ENCODE measurements around the gene TNS3. TPM values are rescaled to one million over a fixed set of nuclear protein-coding genes. Genes with fewer than 3 reads are reported as not detected.
A peak's percentile ranks its signal among the peaks of the same experiment; 100 is the strongest.

Gene TNS3
- total RNA-seq, 1 donor from 2014 or later, result 47.2 TPM

GRCh38 chr7:47358357-47358756 is 223.6 kb downstream of the TNS3 start:
- ATAC-seq, result no peak

GRCh38 chr7:47357863-47358262 is 224.0 kb downstream of the TNS3 start:
- no peak for ATAC-seq
- DNase-seq (ENCODE audit: low spot score), result no peak

More at GRCh38 chr7:47358357-47358756, 223.6 kb downstream of the TNS3 start:
- peak; percentile 33 for DNase-seq (ENCODE audit: low spot score)

GRCh38 chr7:47357361-47357760 is 224.6 kb downstream of the TNS3 start:
- DNase-seq (ENCODE audit: low spot score) (peak; percentile 27), ATAC-seq (peak; percentile 49)

GRCh38 chr7:47356261-47356660 is 225.7 kb downstream of the TNS3 start:
- ATAC-seq, result no peak
- no peak for DNase-seq (ENCODE audit: low spot score)

- DNase-seq (ENCODE audit: low spot score), result peak; percentile 24
Observed at GRCh38 chr7:47355684-47356083, 226.2 kb downstream of the TNS3 start.

GRCh38 chr7:47354831-47355541 is 226.9 kb downstream of the TNS3 start:
- DNase-seq (ENCODE audit: low spot score), result peak; percentile 40

More at GRCh38 chr7:47355684-47356083, 226.2 kb downstream of the TNS3 start:
- no peak for ATAC-seq

GRCh38 chr7:47354071-47354470 is 227.8 kb downstream of the TNS3 start:
- peak; percentile 27 for DNase-seq (ENCODE audit: low spot score)
- no peak for ATAC-seq

More at GRCh38 chr7:47354831-47355541, 226.9 kb downstream of the TNS3 start:
- no peak for ATAC-seq

GRCh38 chr7:47352394-47352968 is 229.4 kb downstream of the TNS3 start:
- DNase-seq (ENCODE audit: low spot score) (peak; percentile 35), ATAC-seq (no peak)

GRCh38 chr7:47351233-47352154 is 230.4 kb downstream of the TNS3 start:
- ATAC-seq (no peak), DNase-seq (ENCODE audit: low spot score) (peak; percentile 22)

GRCh38 chr7:47350425-47350824 is 231.5 kb downstream of the TNS3 start:
- DNase-seq (ENCODE audit: low spot score) (no peak), ATAC-seq (no peak)

- DNase-seq (ENCODE audit: low spot score), result no peak
- no peak for ATAC-seq
Observed at GRCh38 chr7:47349401-47349800, 232.5 kb downstream of the TNS3 start.

- peak; percentile 26 for DNase-seq (ENCODE audit: low spot score)
Observed at GRCh38 chr7:47347816-47348385, 234.0 kb downstream of the TNS3 start.

GRCh38 chr7:47347346-47347745 is 234.6 kb downstream of the TNS3 start:
- DNase-seq (ENCODE audit: low spot score), result peak; percentile 18
- no peak for ATAC-seq

More at GRCh38 chr7:47347816-47348385, 234.0 kb downstream of the TNS3 start:
- no peak for ATAC-seq

- ATAC-seq (no peak), DNase-seq (ENCODE audit: low spot score) (peak; percentile 21)
Observed at GRCh38 chr7:47346377-47346914, 235.5 kb downstream of the TNS3 start.

GRCh38 chr7:47345857-47346298 is 236.0 kb downstream of the TNS3 start:
- ATAC-seq (no peak), DNase-seq (ENCODE audit: low spot score) (peak; percentile 33)

GRCh38 chr7:47344171-47344955 is 237.5 kb downstream of the TNS3 start:
- peak; percentile 30 for DNase-seq (ENCODE audit: low spot score)
- no peak for ATAC-seq

GRCh38 chr7:47343061-47343455 is 238.9 kb downstream of the TNS3 start:
- ATAC-seq (peak; percentile 21), DNase-seq (ENCODE audit: low spot score) (no peak)

- ATAC-seq, result peak; percentile 30
- DNase-seq (ENCODE audit: low spot score), result no peak
Observed at GRCh38 chr7:47342296-47343060, 239.4 kb downstream of the TNS3 start.

- ATAC-seq, result no peak
- DNase-seq (ENCODE audit: low spot score), result no peak
Observed at GRCh38 chr7:47340517-47340916, 241.4 kb downstream of the TNS3 start.
